Measurements from ENCODE around the gene MEI1. TPM values are rescaled to one million over a fixed set of nuclear protein-coding genes. Genes with fewer than 3 reads are reported as not detected.

Gene MEI1
- total and polyA plus RNA-seq, 7 donors = 0.01 to 0.47 (median 0.23) TPM; not detected in 2

GRCh38 chr22:41830174-41830573 lies 130.9 kb downstream of the MEI1 start:
- intact Hi-C loops (cut with DNase I) = loop anchor here in 1 of 2 donors (10.0 kb wide), 1 partner anchor 65 kb away; no protein-coding TSS in a partner anchor
- TF ChIP-seq CTCF (IDR thresholded peaks at IDR 0.05) = no peak
- Histone ChIP-seq H3K36me3 (ENCODE audit: insufficient read depth in 1 of 2, low read depth in 1 of 2) (no peaks in the 10 kb centered on the region), H3K4me3 (no peak overlapping the region), H3K27ac (no peak overlapping the region), H3K4me1 (peaks cover 28% of the 10 kb centered on the region), H3K27me3 (ENCODE audit: insufficient read depth in 3 of 3, low read length in 2 of 3) (no peaks in the 10 kb centered on the region), H3K9me3 (no peaks in the 10 kb centered on the region)
- DNase-seq (no peak), ATAC-seq (no peak)
- 86 to 98% (median 96%) methylated on average over 3 of the region's 3 CpGs for WGBS, 3 donors

- ATAC-seq = no peak
- H3K27ac ChIP-seq = peak overlapping the region; percentile 92
- H3K9me3 ChIP-seq = no peaks in the 10 kb centered on the region
- WGBS, 3 donors = 26 to 46% (median 32%) methylated on average over 6 of the region's 6 CpGs
- peak in 1 of 2 donors; percentile 31 for DNase-seq
- intact Hi-C loops (cut with DNase I) = loop anchor here in 1 of 2 donors (10.0 kb wide), 1 partner anchor 63 kb away; no protein-coding TSS in a partner anchor
- H3K27me3 ChIP-seq (ENCODE audit: insufficient read depth in 3 of 3, low read length in 2 of 3) = no peaks in the 10 kb centered on the region
- TF ChIP-seq CTCF (IDR thresholded peaks at IDR 0.05) = no peak
- peaks cover 3 to 8% of the 10 kb centered on the region in 2 donors for H3K36me3 ChIP-seq (ENCODE audit: insufficient read depth in 1 of 2, low read depth in 1 of 2)
- H3K4me1 ChIP-seq = peaks cover 17% of the 10 kb centered on the region
- H3K4me3 ChIP-seq = no peak overlapping the region
These were observed 132.1 kb downstream of the MEI1 start for GRCh38 chr22:41831383-41831782.

- Histone ChIP-seq H3K4me3 (peak overlapping the region; percentile 78), H3K27me3 (ENCODE audit: insufficient read depth in 3 of 3, low read length in 2 of 3) (no peaks in the 10 kb centered on the region), H3K36me3 (ENCODE audit: insufficient read depth in 1 of 2, low read depth in 1 of 2) (peaks cover 3 to 14% of the 10 kb centered on the region in 2 donors), H3K27ac (peak overlapping the region; percentile 92), H3K9me3 (no peaks in the 10 kb centered on the region), H3K4me1 (peaks cover 10% of the 10 kb centered on the region)
- DNase-seq (no peak), ATAC-seq (no peak)
- TF ChIP-seq CTCF (IDR thresholded peaks at IDR 0.05) = no peak
- WGBS, 3 donors = 13 to 20% (median 13%) methylated on average over 17 of the region's 17 CpGs
- intact Hi-C loops (cut with DNase I) = loop anchor here in 1 of 2 donors (10.0 kb wide), 1 partner anchor 63 kb away; no protein-coding TSS in a partner anchor
These were observed 132.7 kb downstream of the MEI1 start for GRCh38 chr22:41831828-41832552.

- ATAC-seq (peak; percentile 95 to 97 (median 95)), DNase-seq (peak; percentile 100)
These were observed 133.5 kb downstream of the MEI1 start, which contains the start of gene SREBF2 for GRCh38 chr22:41832553-41833368. Gene SREBF2 (plus strand): TSS chr22:41833105. CDS start chr22:41833271, 166 bp downstream.

More at GRCh38 chr22:41832553-41833368, 133.5 kb downstream of the MEI1 start, which contains the start of gene SREBF2:
- TF ChIP-seq CTCF (IDR thresholded peaks at IDR 0.05) = no peak
- Histone ChIP-seq H3K9me3 (no peaks in the 10 kb centered on the region), H3K27ac (peak within 1 kb of the TSS; percentile 92), H3K4me1 (peaks cover 3% of the 10 kb centered on the region), H3K36me3 (ENCODE audit: insufficient read depth in 1 of 2, low read depth in 1 of 2) (peaks cover 3 to 17% of the 10 kb centered on the region in 2 donors), H3K27me3 (ENCODE audit: insufficient read depth in 3 of 3, low read length in 2 of 3) (no peaks in the 10 kb centered on the region), H3K4me3 (peak within 1 kb of the TSS; percentile 78)
- 0 to 1% (median 0%) methylated on average over 59 to 75 of the region's 75 CpGs for WGBS, 3 donors
- intact Hi-C loops (cut with DNase I) = loop anchor here in 1 of 2 donors (10.0 kb wide), 1 partner anchor 62 kb away; no protein-coding TSS in a partner anchor
